Stimulated activated CD8-positive, alpha-beta memory T cell treated with anti-CD3 and anti-CD28 coated beads, Interleukin-12 subunit alpha, Interleukin-12 subunit beta, amount 100 ng/mL, for 24 hours (primary cell): Measurements from ENCODE around the gene LRRC8E.
"Not testable (repeated sequence)": the region's sequence is repeated elsewhere in the genome, so short reads cannot be mapped to it uniquely, and the experiment has no call there.

Experiments used
- DNase-seq: peaks from one replicate; pipeline ENCODE4 v3.0.0-alpha.2; 2020; ENCODE audit errors: extremely low read depth

The LRRC8E gene

GRCh38 chr19:7920519-7921301 lies 32.4 kb downstream of the LRRC8E start:
- peak; percentile 100 for DNase-seq

GRCh38 chr19:7921302-7921966 lies 33.1 kb downstream of the LRRC8E start:
- DNase-seq = no peak

DNA sequence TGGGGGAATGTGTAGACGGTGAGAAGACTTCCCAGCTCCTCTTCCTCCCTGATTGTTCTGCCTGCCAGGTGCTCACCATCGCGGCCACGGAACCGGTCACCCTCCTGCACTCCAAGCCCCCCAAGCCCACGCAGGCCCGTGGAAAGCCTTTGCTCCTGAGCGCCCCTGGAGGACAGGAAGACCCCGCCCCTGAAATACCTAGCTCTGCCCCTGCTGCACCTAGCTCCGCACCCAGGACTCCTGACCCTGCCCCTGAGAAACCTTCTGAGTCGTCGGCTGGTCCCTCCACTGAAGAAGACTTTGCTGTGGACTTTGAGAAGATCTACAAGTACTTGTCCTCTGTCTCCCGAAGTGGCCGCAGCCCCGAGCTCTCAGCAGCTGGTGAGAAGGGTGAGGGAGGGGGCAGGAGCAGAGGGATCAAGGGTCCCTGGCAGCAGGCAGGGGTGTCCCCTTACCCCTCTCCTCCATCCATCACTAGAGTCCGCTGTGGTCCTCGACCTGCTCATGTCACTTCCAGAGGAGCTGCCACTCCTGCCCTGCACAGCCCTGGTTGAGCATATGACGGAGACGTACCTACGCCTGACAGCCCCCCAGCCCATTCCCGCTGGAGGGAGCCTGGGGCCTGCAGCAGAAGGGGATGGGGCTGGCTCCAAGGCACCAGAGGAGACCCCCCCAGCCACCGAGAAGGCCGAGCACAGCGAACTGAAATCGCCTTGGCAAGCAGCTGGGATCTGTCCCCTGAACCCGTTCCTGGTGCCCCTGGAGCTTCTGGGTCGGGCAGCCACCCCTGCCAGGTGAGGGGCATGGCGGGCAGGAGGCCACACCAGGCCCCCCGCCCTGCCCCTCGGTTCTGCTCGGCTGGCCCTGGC lies 33.9 kb downstream of the LRRC8E start:
- no peak for DNase-seq

- no peak for DNase-seq
These were observed 34.5 kb downstream of the LRRC8E start for GRCh38 chr19:7922836-7923195.

- no peak for DNase-seq
These were observed 35.2 kb downstream of the LRRC8E start for GRCh38 chr19:7923295-7924191.

DNA sequence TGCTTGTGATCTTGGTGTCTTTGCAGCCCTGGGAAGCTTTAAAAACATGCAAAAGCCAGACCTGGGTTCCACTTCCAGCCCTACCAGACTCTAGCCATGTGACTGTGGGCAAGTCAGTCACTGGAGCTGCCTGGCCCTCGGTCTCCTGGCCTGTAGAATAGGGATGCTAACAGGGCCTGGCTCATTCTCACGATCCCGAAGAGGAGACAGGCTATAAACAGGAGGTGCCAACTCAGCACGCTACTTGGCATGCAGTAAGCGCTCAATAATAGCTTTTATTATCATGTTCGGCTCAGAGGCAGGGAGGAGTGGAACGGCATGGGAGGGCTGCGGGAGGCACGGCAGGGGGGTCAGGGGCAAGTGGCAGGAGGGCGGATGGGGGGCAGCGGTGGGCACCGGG lies 35.9 kb downstream of the LRRC8E start:
- DNase-seq = no peak

- no peak for DNase-seq
These were observed 36.4 kb downstream of the LRRC8E start for GRCh38 chr19:7924651-7925170.

- no peak for DNase-seq
These were observed 37.0 kb downstream of the LRRC8E start for GRCh38 chr19:7925171-7925851.

GRCh38 chr19:7926021-7926726 lies 37.9 kb downstream of the LRRC8E start, which contains the start of gene CTXN1:
CTXN1 (minus strand) TSS chr19:7926135; CDS start chr19:7925538, 597 bp downstream.
- DNase-seq = no peak

- no peak for DNase-seq
These were observed 38.7 kb downstream of the LRRC8E start for GRCh38 chr19:7926727-7927604.

DNA sequence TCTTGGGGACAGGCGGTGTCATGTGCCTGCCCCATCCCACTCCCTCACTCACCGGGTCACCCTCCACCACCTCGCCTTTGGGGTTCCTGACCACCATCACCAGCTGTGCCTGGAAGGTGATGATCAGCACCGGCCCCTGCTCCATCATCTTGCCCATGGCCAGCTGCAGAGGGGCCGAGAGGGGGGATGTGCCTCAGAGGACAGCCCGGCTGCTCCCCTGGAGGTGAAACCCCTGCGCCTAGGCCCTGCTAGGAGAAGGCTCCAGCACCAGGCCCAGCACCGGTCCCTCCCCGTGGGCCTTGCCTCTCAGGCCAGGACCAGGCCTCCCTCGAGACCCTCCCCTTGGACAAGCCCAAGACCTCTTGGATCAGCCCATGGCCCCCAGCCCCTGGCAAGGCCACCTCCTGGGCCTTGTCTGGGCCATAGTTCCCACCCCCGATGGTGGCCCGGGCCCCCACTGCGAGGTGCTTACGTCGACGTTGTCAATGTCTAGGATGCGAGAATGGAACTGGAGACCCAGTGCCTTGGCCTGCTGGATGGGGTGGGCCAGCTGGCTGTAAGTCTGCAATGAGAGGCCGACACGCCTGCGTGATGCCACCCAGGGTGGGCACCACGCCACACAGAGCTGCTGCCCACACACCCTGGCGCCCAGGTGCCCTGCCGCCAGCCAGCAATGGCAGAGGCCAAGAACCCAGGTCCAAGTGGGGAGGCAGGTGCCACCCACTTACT lies 39.5 kb downstream of the LRRC8E start:
- DNase-seq = no peak

- no peak for DNase-seq
These were observed 40.0 kb downstream of the LRRC8E start for GRCh38 chr19:7928334-7928706.

GRCh38 chr19:7928741-7929701 lies 40.7 kb downstream of the LRRC8E start:
- DNase-seq = no peak

- DNase-seq = not testable (repeated sequence)
These were observed 41.7 kb downstream of the LRRC8E start for GRCh38 chr19:7930030-7930429.

GRCh38 chr19:7930765-7931164 lies 42.5 kb downstream of the LRRC8E start:
- no peak for DNase-seq

- no peak for DNase-seq
These were observed 43.1 kb downstream of the LRRC8E start for GRCh38 chr19:7931221-7932061.
